ENCODE results near the gene EXOC4. TPM values are rescaled to one million over a fixed set of nuclear protein-coding genes. Genes with fewer than 3 reads are reported as not detected.

The EXOC4 gene
- total RNA-seq, 2 donors from 2014 or later, result 106 to 115 TPM

- Mint-ChIP-seq H3K9me3 (no peaks in the 10 kb centered on the region), H3K36me3 (ENCODE audit: low read depth) (peaks cover 5% of the 10 kb centered on the region), H3K27ac (no peak overlapping the region), H3K27me3 (ENCODE audit: insufficient read depth) (no peaks in the 10 kb centered on the region), H3K4me3 (no peak overlapping the region), H3K4me1 (peaks cover 24% of the 10 kb centered on the region)
- H3K9me3 ChIP-seq (ENCODE audit: control insufficient read depth, low read length), result peaks cover 3% of the 10 kb centered on the region
- H3K9ac ChIP-seq (ENCODE audit: extremely low read depth, low read length, poor library complexity, severe bottlenecking), result no peak overlapping the region
- TF ChIP-seq, protein P1, sequence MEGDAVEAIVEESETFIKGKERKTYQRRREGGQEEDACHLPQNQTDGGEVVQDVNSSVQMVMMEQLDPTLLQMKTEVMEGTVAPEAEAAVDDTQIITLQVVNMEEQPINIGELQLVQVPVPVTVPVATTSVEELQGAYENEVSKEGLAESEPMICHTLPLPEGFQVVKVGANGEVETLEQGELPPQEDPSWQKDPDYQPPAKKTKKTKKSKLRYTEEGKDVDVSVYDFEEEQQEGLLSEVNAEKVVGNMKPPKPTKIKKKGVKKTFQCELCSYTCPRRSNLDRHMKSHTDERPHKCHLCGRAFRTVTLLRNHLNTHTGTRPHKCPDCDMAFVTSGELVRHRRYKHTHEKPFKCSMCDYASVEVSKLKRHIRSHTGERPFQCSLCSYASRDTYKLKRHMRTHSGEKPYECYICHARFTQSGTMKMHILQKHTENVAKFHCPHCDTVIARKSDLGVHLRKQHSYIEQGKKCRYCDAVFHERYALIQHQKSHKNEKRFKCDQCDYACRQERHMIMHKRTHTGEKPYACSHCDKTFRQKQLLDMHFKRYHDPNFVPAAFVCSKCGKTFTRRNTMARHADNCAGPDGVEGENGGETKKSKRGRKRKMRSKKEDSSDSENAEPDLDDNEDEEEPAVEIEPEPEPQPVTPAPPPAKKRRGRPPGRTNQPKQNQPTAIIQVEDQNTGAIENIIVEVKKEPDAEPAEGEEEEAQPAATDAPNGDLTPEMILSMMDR (conservative IDR thresholded peaks at IDR 0.05), result no peak
- no peaks in the 10 kb centered on the region for H3K36me3 ChIP-seq (ENCODE audit: control insufficient read depth, insufficient read depth, low read length)
- 80 to 94% methylated on average over 1 to 4 of the region's 4 CpGs for WGBS, 2 experiments (ENCODE audit: insufficient coverage in 1 of 2, insufficient read length in 1 of 2)
- DNase-seq, result no peak
- H3K27me3 ChIP-seq (ENCODE audit: control insufficient read depth, insufficient read depth, low read length, poor library complexity, severe bottlenecking), result no peaks in the 10 kb centered on the region
- no peaks in the 10 kb centered on the region for H3K4me1 ChIP-seq (ENCODE audit: control insufficient read depth, insufficient read depth, low read length)
- H3K4me3 ChIP-seq (ENCODE audit: low read length), result no peak overlapping the region
- no peak overlapping the region for H3K27ac ChIP-seq (ENCODE audit: low read depth, low read length)
Measured at GRCh38 chr7:133691727-133692610, 439.1 kb downstream of the EXOC4 start.

DNA sequence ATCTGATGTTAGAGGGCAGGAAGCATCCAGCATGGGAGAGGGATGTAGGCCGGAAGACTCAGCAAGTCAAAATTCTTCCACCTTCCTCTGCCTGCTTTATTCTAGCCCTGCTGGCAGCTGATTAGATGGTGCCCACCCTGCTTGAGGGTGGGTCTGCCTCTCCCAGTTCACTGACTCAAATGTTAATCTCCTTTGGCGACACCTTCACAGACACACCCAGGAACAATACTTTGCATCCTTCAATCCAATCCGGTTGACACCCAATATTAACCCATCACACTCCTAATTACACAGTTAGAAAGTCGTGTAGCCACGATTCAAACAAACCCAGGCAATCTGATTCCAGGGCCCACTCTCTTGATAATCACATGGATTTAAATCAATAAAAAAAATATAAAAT lies 440.4 kb downstream of the EXOC4 start:
- Histone ChIP-seq H3K9me3 (ENCODE audit: control insufficient read depth, low read length) (no peaks in the 10 kb centered on the region), H3K4me1 (ENCODE audit: control insufficient read depth, insufficient read depth, low read length) (peaks cover 10% of the 10 kb centered on the region), H3K27ac (ENCODE audit: low read depth, low read length) (no peak overlapping the region), H3K9ac (ENCODE audit: extremely low read depth, low read length, poor library complexity, severe bottlenecking) (no peak overlapping the region), H3K4me3 (ENCODE audit: low read length) (no peak overlapping the region), H3K27me3 (ENCODE audit: control insufficient read depth, insufficient read depth, low read length, poor library complexity, severe bottlenecking) (no peaks in the 10 kb centered on the region), H3K36me3 (ENCODE audit: control insufficient read depth, insufficient read depth, low read length) (no peaks in the 10 kb centered on the region)
- no peak for DNase-seq
- Mint-ChIP-seq H3K27me3 (ENCODE audit: insufficient read depth) (no peaks in the 10 kb centered on the region), H3K36me3 (ENCODE audit: low read depth) (peaks cover 5% of the 10 kb centered on the region), H3K4me1 (peaks cover 30% of the 10 kb centered on the region), H3K9me3 (no peaks in the 10 kb centered on the region), H3K4me3 (no peak overlapping the region), H3K27ac (no peak overlapping the region)
- WGBS, 2 experiments (ENCODE audit: insufficient coverage in 1 of 2, insufficient read length in 1 of 2), result 91 to 94% methylated on average over 3 to 5 of the region's 5 CpGs
- TF ChIP-seq, protein P1 (conservative IDR thresholded peaks at IDR 0.05), result no peak

GRCh38 chr7:133696056-133696455 lies 443.2 kb downstream of the EXOC4 start:
- no peak overlapping the region for H3K27ac ChIP-seq (ENCODE audit: low read depth, low read length)
- DNase-seq, result no peak
- Mint-ChIP-seq H3K4me1 (peaks cover 18% of the 10 kb centered on the region), H3K36me3 (ENCODE audit: low read depth) (peaks cover 5% of the 10 kb centered on the region), H3K27me3 (ENCODE audit: insufficient read depth) (no peaks in the 10 kb centered on the region), H3K27ac (no peak overlapping the region), H3K9me3 (no peaks in the 10 kb centered on the region), H3K4me3 (no peak overlapping the region)
- no peaks in the 10 kb centered on the region for H3K27me3 ChIP-seq (ENCODE audit: control insufficient read depth, insufficient read depth, low read length, poor library complexity, severe bottlenecking)
- TF ChIP-seq, protein P1 (conservative IDR thresholded peaks at IDR 0.05), result no peak
- H3K4me1 ChIP-seq (ENCODE audit: control insufficient read depth, insufficient read depth, low read length), result peaks cover 12% of the 10 kb centered on the region
- H3K9me3 ChIP-seq (ENCODE audit: control insufficient read depth, low read length), result no peaks in the 10 kb centered on the region
- 94 to 100% methylated on average over 1 to 4 of the region's 4 CpGs for WGBS, 2 experiments (ENCODE audit: insufficient coverage in 1 of 2, insufficient read length in 1 of 2)
- no peak overlapping the region for H3K9ac ChIP-seq (ENCODE audit: extremely low read depth, low read length, poor library complexity, severe bottlenecking)
- H3K4me3 ChIP-seq (ENCODE audit: low read length), result no peak overlapping the region
- H3K36me3 ChIP-seq (ENCODE audit: control insufficient read depth, insufficient read depth, low read length), result no peaks in the 10 kb centered on the region
